ENCODE data around the gene KIF2A.

Gene KIF2A

GRCh38 chr5:62310426-62311143 is 4.6 kb downstream of the KIF2A start:
- TF ChIP-seq TCF12 (IDR thresholded peaks at IDR 0.05; ENCODE audit: low read depth) (no peak), TAF1 (IDR thresholded peaks at IDR 0.05; ENCODE audit: low read depth) (no peak), CREB1 (IDR thresholded peaks at IDR 0.05; ENCODE audit: low read depth) (no peak), USF1 (IDR thresholded peaks at IDR 0.05) (no peak), CEBPB (IDR thresholded peaks at IDR 0.05) (no peak)

- TF ChIP-seq CEBPB (IDR thresholded peaks at IDR 0.05) (no peak), TCF12 (IDR thresholded peaks at IDR 0.05; ENCODE audit: low read depth) (no peak), USF1 (IDR thresholded peaks at IDR 0.05) (no peak)
Measured at GRCh38 chr5:62312036-62312435, 6.0 kb downstream of the KIF2A start.

- TF ChIP-seq NFIC (IDR thresholded peaks at IDR 0.05) (no peak), CEBPB (IDR thresholded peaks at IDR 0.05) (no peak), RAD21 (IDR thresholded peaks at IDR 0.05; ENCODE audit: low read depth) (no peak), USF1 (IDR thresholded peaks at IDR 0.05) (no peak), EGR1 (IDR thresholded peaks at IDR 0.05) (no peak), CREB1 (IDR thresholded peaks at IDR 0.05; ENCODE audit: low read depth) (no peak), TAF1 (IDR thresholded peaks at IDR 0.05; ENCODE audit: low read depth) (no peak), MAX (IDR thresholded peaks at IDR 0.05) (no peak), YY1 (IDR thresholded peaks at IDR 0.05; ENCODE audit: low read depth) (no peak), REST (IDR thresholded peaks at IDR 0.05; ENCODE audit: low read depth) (no peak), TEAD4 (IDR thresholded peaks at IDR 0.05) (no peak), EP300 (IDR thresholded peaks at IDR 0.05; ENCODE audit: borderline replicate concordance) (no peak), ZBTB7A (IDR thresholded peaks at IDR 0.05; ENCODE audit: low read depth) (no peak), FOXM1 (IDR thresholded peaks at IDR 0.05; ENCODE audit: borderline replicate concordance, low read depth) (no peak), TCF12 (IDR thresholded peaks at IDR 0.05; ENCODE audit: low read depth) (no peak)
Measured at GRCh38 chr5:62312674-62313073, 6.7 kb downstream of the KIF2A start.

- TF ChIP-seq MAX (IDR thresholded peaks at IDR 0.05) = no peak
- TF ChIP-seq USF1 (IDR thresholded peaks at IDR 0.05) = no peak
- no peak for TF ChIP-seq CREB1 (IDR thresholded peaks at IDR 0.05; ENCODE audit: low read depth)
- no peak for TF ChIP-seq FOXM1 (IDR thresholded peaks at IDR 0.05; ENCODE audit: borderline replicate concordance, low read depth)
- TF ChIP-seq YY1 (IDR thresholded peaks at IDR 0.05; ENCODE audit: low read depth) = no peak
- TF ChIP-seq ZBTB7A (IDR thresholded peaks at IDR 0.05; ENCODE audit: low read depth) = no peak
Measured at GRCh38 chr5:62314213-62314830, 8.3 kb downstream of the KIF2A start.

- TF ChIP-seq MAX (IDR thresholded peaks at IDR 0.05) = no peak
- no peak for TF ChIP-seq CEBPB (IDR thresholded peaks at IDR 0.05)
- TF ChIP-seq USF1 (IDR thresholded peaks at IDR 0.05) = no peak
- no peak for TF ChIP-seq TCF12 (IDR thresholded peaks at IDR 0.05; ENCODE audit: low read depth)
- TF ChIP-seq TAF1 (IDR thresholded peaks at IDR 0.05; ENCODE audit: low read depth) = no peak
- TF ChIP-seq YY1 (IDR thresholded peaks at IDR 0.05; ENCODE audit: low read depth) = no peak
- TF ChIP-seq CREB1 (IDR thresholded peaks at IDR 0.05; ENCODE audit: low read depth) = no peak
- no peak for TF ChIP-seq EP300 (IDR thresholded peaks at IDR 0.05; ENCODE audit: borderline replicate concordance)
- no peak for TF ChIP-seq FOXM1 (IDR thresholded peaks at IDR 0.05; ENCODE audit: borderline replicate concordance, low read depth)
- TF ChIP-seq EGR1 (IDR thresholded peaks at IDR 0.05) = no peak
- TF ChIP-seq RAD21 (IDR thresholded peaks at IDR 0.05; ENCODE audit: low read depth) = no peak
- TF ChIP-seq NFIC (IDR thresholded peaks at IDR 0.05) = no peak
- TF ChIP-seq REST (IDR thresholded peaks at IDR 0.05; ENCODE audit: low read depth) = no peak
- no peak for TF ChIP-seq TEAD4 (IDR thresholded peaks at IDR 0.05)
- no peak for TF ChIP-seq ZBTB7A (IDR thresholded peaks at IDR 0.05; ENCODE audit: low read depth)
Measured at GRCh38 chr5:62315376-62316175, 9.6 kb downstream of the KIF2A start.

Measured in Ishikawa (cell line).